HepG2 (cell line): ENCODE measurements around the gene BMP6. TPM values are rescaled to one million over a fixed set of nuclear protein-coding genes. Genes with fewer than 3 reads are reported as not detected.

Source experiments
- ATAC-seq: fragments of 200-7000 bp; cut with Tn5 transposase; 3 replicates; pipeline ENCODE4 v1.9.1; 2020; ENCODE audit warnings: mild to moderate bottlenecking, moderate library complexity
- BruUV-seq: library from RNA; stranded (reverse); fragments of 400-500 nt; replicated peaks from 2 replicates; lab custom pipeline; 2021; lab: Mats Ljungman, UMichigan
- CTCF ChIA-PET: fragments of 300-600 bp; formaldehyde crosslinking; extraction: SDS; loops from one replicate; lab custom pipeline; 2021; ENCODE audit warnings: low total read pairs, inconsistent platforms, low intra/inter-chr PET ratio; lab: Yijun Ruan, JAX
- POLR2A ChIA-PET: fragments of 350-600 bp; sonication (Branson Sonifier 250); formaldehyde crosslinking; loops from one replicate; lab custom pipeline; 2020; ENCODE audit warnings: antibody characterized with exemption, inconsistent platforms; lab: Yijun Ruan, JAX
- DNase-seq: peaks from one replicate; pipeline ENCODE4 v3.0.0-alpha.2; 2015; ENCODE audit warnings: low spot score
- FAIRE-seq: peaks from 3 replicates; lab custom pipeline; 2011; peaks lifted over from hg19 to GRCh38; lab: Jason Lieb, UNC
- H2AFZ ChIP-seq: one replicate; pipeline ENCODE4 v1.6.1; 2011; ENCODE audit warnings: low read length, inconsistent platforms
- H3K27ac ChIP-seq: fragments of 300-600 bp; 3 replicates; pipeline ENCODE4 v1.8.0; 2011; ENCODE audit warnings: mixed run types, mild to moderate bottlenecking, mixed read lengths, low read length, inconsistent platforms; ENCODE audit not compliant: insufficient read depth; ENCODE audit errors: extremely low read length
- H3K27me3 ChIP-seq, 2 experiments: fragments of 200-600 bp in 1 of 2; 2 replicates in 1 of 2; 3 replicates in 1 of 2; pipeline versions ENCODE4 v1.6.0 to v1.8.0; 2011; ENCODE audit warnings: low read length in 2 of 2, mild to moderate bottlenecking in 2 of 2, moderate library complexity in 2 of 2, inconsistent platforms in 1 of 2; ENCODE audit not compliant: insufficient read depth in 2 of 2, control insufficient read depth in 1 of 2
- H3K36me3 ChIP-seq, 2 experiments: fragments of 200-600 bp in 1 of 2; replicated peaks in 1 of 2; 2 replicates in 1 of 2; 3 replicates in 1 of 2; pipeline versions ENCODE4 v1.5.1 to v1.8.0; 2011; ENCODE audit warnings: low read length in 2 of 2, inconsistent platforms in 1 of 2; ENCODE audit not compliant: insufficient read depth in 2 of 2, control insufficient read depth in 1 of 2
- H3K4me1 ChIP-seq: 2 replicates; pipeline ENCODE4 v1.5.1; 2012; ENCODE audit warnings: low read length, inconsistent platforms; ENCODE audit not compliant: insufficient read depth
- H3K4me2 ChIP-seq: 2 replicates; pipeline ENCODE4 v1.6.0; 2011; ENCODE audit warnings: low read depth, low read length, inconsistent platforms
- H3K4me3 ChIP-seq, 3 experiments: fragments of 200-600 bp in 1 of 3; sonication (generic), shearing (Covaris generic) in 1 of 3; replicated peaks in 1 of 3; 2 replicates each; pipeline ENCODE4 v1.5.1; 2011 to 2016; ENCODE audit warnings: low read length in 3 of 3, inconsistent platforms in 2 of 3, low read depth in 2 of 3, mild to moderate bottlenecking in 2 of 3, control low read depth in 1 of 3, mixed read lengths in 1 of 3; ENCODE audit not compliant: insufficient read depth in 1 of 3
- H3K79me2 ChIP-seq: one replicate; pipeline ENCODE4 v1.6.1; 2011; ENCODE audit warnings: low read length, inconsistent platforms; ENCODE audit not compliant: insufficient read depth
- H3K9ac ChIP-seq: 2 replicates; pipeline ENCODE4 v1.6.0; 2011; ENCODE audit warnings: mild to moderate bottlenecking, low read depth, low read length, inconsistent platforms; ENCODE audit not compliant: insufficient read depth
- H3K9me3 ChIP-seq: 2 replicates; pipeline ENCODE4 v1.5.1; 2012; ENCODE audit warnings: mild to moderate bottlenecking, low read length
- H4K20me1 ChIP-seq: 2 replicates; pipeline ENCODE4 v1.6.0; 2011; ENCODE audit warnings: inconsistent platforms, mild to moderate bottlenecking, low read length, moderate library complexity; ENCODE audit not compliant: insufficient read depth
- HMGXB4 ChIP-seq, 2 experiments: sonication (generic) in 1 of 2; formaldehyde crosslinking in 1 of 2; IDR thresholded peaks; 2 replicates each; pipeline versions ENCODE4 v1.4.0 to v1.6.1; 2018 to 2020; ENCODE audit warnings: missing genetic modification reagents in 2 of 2, borderline replicate concordance in 1 of 2, low read depth in 1 of 2, mild to moderate bottlenecking in 1 of 2, missing biosample characterization in 1 of 2
- NFAT5 ChIP-seq: sonication (generic); formaldehyde crosslinking; IDR thresholded peaks from 2 replicates; pipeline ENCODE4 v1.4.0; 2020; ENCODE audit warnings: missing genetic modification reagents
- SALL2 ChIP-seq: sonication (generic); formaldehyde crosslinking; IDR thresholded peaks from 2 replicates; pipeline ENCODE4 v1.8.1; 2023; ENCODE audit warnings: mild to moderate bottlenecking, missing genetic modification reagents, inconsistent platforms
- SNAPC4 ChIP-seq: sonication (generic); formaldehyde crosslinking; IDR thresholded peaks from 2 replicates; pipeline ENCODE4 v1.4.0; 2020; ENCODE audit warnings: mild to moderate bottlenecking, missing genetic modification reagents
- TP53 ChIP-seq: sonication (generic); formaldehyde crosslinking; conservative IDR thresholded peaks from 2 replicates; pipeline ENCODE4 v1.4.0; 2020; ENCODE audit warnings: missing genetic modification reagents
- ZNF276 ChIP-seq: sonication (generic); formaldehyde crosslinking; IDR thresholded peaks from 2 replicates; pipeline ENCODE4 v1.4.0; 2020; ENCODE audit warnings: mild to moderate bottlenecking, low read depth, missing genetic modification reagents
- ZNF510 ChIP-seq: sonication (generic); formaldehyde crosslinking; IDR thresholded peaks from 2 replicates; pipeline ENCODE4 v1.4.0; 2020; ENCODE audit warnings: low read depth, mild to moderate bottlenecking, missing genetic modification reagents
- ZNF83 ChIP-seq: sonication (generic); formaldehyde crosslinking; IDR thresholded peaks from 2 replicates; pipeline ENCODE4 v1.4.0; 2020; ENCODE audit warnings: missing genetic modification reagents, mild to moderate bottlenecking, borderline replicate concordance
- WGBS: methylation state at CpG from one replicate; pipeline ENCODE4 v1.1.6; 2017; ENCODE audit warnings: low lambda C conversion rate; 5-methylcytosine and 5-hydroxymethylcytosine counted together
- in situ Hi-C: cut with HindIII; loops from 2 replicates; pipeline ENCODE4 v1.10.0; 2017; ENCODE audit warnings: low pct_unique_long_range_greater_than_20kb; ENCODE audit not compliant: extremely low pct_ligation_motif_present
- intact Hi-C: fragments of 100-400 bp; cut with micrococcal nuclease; formaldehyde crosslinking; loops from one replicate; pipeline ENCODE4 v1.10.0; 2022; ENCODE audit not compliant: unreplicated experiment
- polyA plus RNA-seq, 8 experiments: library from polyadenylated mRNA; depleted of rRNA in 3 of 8; stranded (reverse) in 7 of 8; unstranded in 1 of 8; fragments of >200 nt; fragmentation: Illumina TruSeq in 4 of 8; extraction: Trizol in 4 of 8; gene quantifications; 2 replicates each; pipeline versions ENCODE4 v1.2.1 to v1.2.3, GENCODE V29; 2011 to 2016; ENCODE audit warnings: low read depth in 4 of 8, missing spikeins in 1 of 8, mixed read lengths in 1 of 8; ENCODE audit not compliant: insufficient read depth in 1 of 8
- total RNA-seq, 5 experiments: library from RNA; depleted of rRNA; stranded (reverse); fragments of >200 nt; fragmentation: Illumina TruSeq; extraction: Trizol; gene quantifications; 2 replicates each; pipeline ENCODE4 v1.2.3, GENCODE V29; 2016; ENCODE audit warnings: low read depth in 1 of 5

BMP6 gene
- total and polyA plus RNA-seq, 2 of the 13 experiments (the other 11 are each of a cell fraction or from before 2014, with no cell fraction given): 0.09 to 0.18 TPM

- TF ChIP-seq SNAPC4 (CRISPR knock-in tag): no peak
Observed at GRCh38 chr6:7866526-7866925, 140.6 kb downstream of the BMP6 start (continued).

GRCh38 chr6:7868926-7869325, 143.0 kb downstream of the BMP6 start:
- Histone ChIP-seq H3K9ac (no peak overlapping the region), H3K4me3 (no peak overlapping the region), H2AFZ (no peak overlapping the region), H3K4me1 (no peaks in the 10 kb centered on the region), H3K27ac (no peak overlapping the region), H4K20me1 (no peaks in the 10 kb centered on the region), H3K9me3 (no peaks in the 10 kb centered on the region), H3K79me2 (no peaks in the 10 kb centered on the region), H3K4me2 (no peak overlapping the region), H3K36me3 (no peaks in the 10 kb centered on the region), H3K27me3 (peaks cover 3 to 26% of the 10 kb centered on the region in 2 experiments; a peak in 3 of 5 replicates)
- WGBS: 35% methylated on average over 9 of the region's 10 CpGs
- intact Hi-C loops: no loop called here
- peak; percentile 37 for ATAC-seq
- ChIA-PET POLR2A (no interaction called here), CTCF (no interaction called here)
- no TSS peak for BruUV-seq
- no peak for FAIRE-seq
- in situ Hi-C loops: no loop called here
- no peak for DNase-seq
- TF ChIP-seq ZNF276 (CRISPR knock-in tag) (no peak), HMGXB4 (CRISPR knock-in tag; IDR thresholded peaks at IDR 0.05; ENCODE audit: borderline replicate concordance in 1 of 2, low read depth in 1 of 2) (no peak), NFAT5 (no peak), ZNF83 (CRISPR knock-in tag) (no peak), TP53 (CRISPR knock-in tag) (no peak), SALL2 (CRISPR knock-in tag) (no peak), ZNF510 (CRISPR knock-in tag) (no peak)
